ENCODE data around the gene BBLN.

- TF ChIP-seq CTCF (conservative IDR thresholded peaks at IDR 0.05) (no peak), EZH2 (IDR thresholded peaks at IDR 0.05; ENCODE audit: low read depth) (no peak)
Measured at GRCh38 chr9:128139621-128140020, 20.4 kb upstream of the BBLN start.

Measured in PC-9 (cell line).